WTC11 (cell line): ENCODE data around the gene SNRPA1.

Experiments used
- CBFB ChIP-seq: sonication (generic); formaldehyde crosslinking; IDR thresholded peaks from 2 replicates; pipeline ENCODE4 v1.8.1; 2022; ENCODE audit warnings: mild to moderate bottlenecking, low read depth, missing genetic modification reagents
- CREB1 ChIP-seq: sonication (generic); formaldehyde crosslinking; IDR thresholded peaks from 2 replicates; pipeline ENCODE4 v1.8.0; 2023; ENCODE audit warnings: mild to moderate bottlenecking, missing genetic modification reagents
- ELF4 ChIP-seq: sonication (generic); formaldehyde crosslinking; IDR thresholded peaks from 2 replicates; pipeline ENCODE4 v1.8.1; 2022; ENCODE audit warnings: low read depth, mild to moderate bottlenecking, moderate library complexity, missing genetic modification reagents
- KAT7 ChIP-seq: sonication (generic); formaldehyde crosslinking; IDR thresholded peaks from 2 replicates; pipeline ENCODE4 v1.8.1; 2023; ENCODE audit warnings: missing genetic modification reagents, mild to moderate bottlenecking, borderline replicate concordance
- NFYB ChIP-seq: sonication (generic); formaldehyde crosslinking; conservative IDR thresholded peaks from 2 replicates; pipeline ENCODE4 v1.8.0; 2022; ENCODE audit warnings: low read depth, missing genetic modification reagents
- NR1H2 ChIP-seq: sonication (generic); formaldehyde crosslinking; IDR thresholded peaks from 2 replicates; pipeline ENCODE4 v1.9.0; 2021; ENCODE audit warnings: mild to moderate bottlenecking, moderate library complexity, missing genetic modification reagents
- TP53 ChIP-seq: sonication (generic); formaldehyde crosslinking; IDR thresholded peaks from 2 replicates; pipeline ENCODE4 v1.8.1; 2023; ENCODE audit warnings: mild to moderate bottlenecking, missing genetic modification reagents
- ZBTB21 ChIP-seq: sonication (generic); formaldehyde crosslinking; IDR thresholded peaks from 2 replicates; pipeline ENCODE4 v1.8.1; 2023; ENCODE audit warnings: mild to moderate bottlenecking, missing genetic modification reagents, borderline replicate concordance
- ZNF263 ChIP-seq: sonication (generic); formaldehyde crosslinking; IDR thresholded peaks from 2 replicates; pipeline ENCODE4 v1.8.1; 2022; ENCODE audit warnings: low read depth, mild to moderate bottlenecking, moderate library complexity, missing genetic modification reagents
- TF ChIP-seq, protein P1 (sequence below): fragments of 200-600 bp; IDR thresholded peaks from 2 replicates; pipeline ENCODE4 v1.8.0; 2022; ENCODE audit warnings: antibody characterized with exemption
- TF ChIP-seq, protein P2 (sequence below): sonication (generic); formaldehyde crosslinking; IDR thresholded peaks from 2 replicates; pipeline ENCODE4 v1.8.0; 2022; ENCODE audit warnings: mild to moderate bottlenecking, missing genetic modification reagents
- TF ChIP-seq, protein P3 (sequence below): fragments of 250-450 bp; sonication (Bioruptor Pico); IDR thresholded peaks from 2 replicates; pipeline ENCODE4 v1.9.0; 2021; ENCODE audit warnings: mild to moderate bottlenecking, borderline replicate concordance
- TF ChIP-seq, protein P4 (sequence below): sonication (generic); formaldehyde crosslinking; IDR thresholded peaks from 2 replicates; pipeline ENCODE4 v1.8.1; 2023; ENCODE audit warnings: mild to moderate bottlenecking, missing genetic modification reagents
- TF ChIP-seq, protein P5 (sequence below): sonication (generic); formaldehyde crosslinking; IDR thresholded peaks from 2 replicates; pipeline ENCODE4 v1.8.0; 2023; ENCODE audit warnings: missing genetic modification reagents

DNA sequence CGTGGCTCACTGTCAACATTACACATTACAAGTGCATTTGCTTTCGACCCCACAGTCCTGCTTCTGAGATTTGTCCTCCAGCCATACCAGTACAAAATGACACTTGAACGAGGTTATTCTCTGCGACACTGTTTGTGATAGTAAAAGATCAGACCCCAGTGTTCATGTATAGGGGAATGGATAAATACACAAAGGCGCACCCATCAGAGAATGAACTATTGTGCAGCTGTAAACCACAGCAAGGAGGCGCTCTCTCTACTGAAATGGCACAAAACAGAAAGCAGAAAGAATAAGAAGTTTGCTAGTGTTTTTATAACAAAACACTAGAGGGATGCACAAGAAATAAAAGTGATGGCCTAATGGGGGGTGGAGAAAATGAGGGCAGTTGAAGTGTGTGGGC, 38.3 kb downstream of the SNRPA1 start:
- TF ChIP-seq, protein P1, sequence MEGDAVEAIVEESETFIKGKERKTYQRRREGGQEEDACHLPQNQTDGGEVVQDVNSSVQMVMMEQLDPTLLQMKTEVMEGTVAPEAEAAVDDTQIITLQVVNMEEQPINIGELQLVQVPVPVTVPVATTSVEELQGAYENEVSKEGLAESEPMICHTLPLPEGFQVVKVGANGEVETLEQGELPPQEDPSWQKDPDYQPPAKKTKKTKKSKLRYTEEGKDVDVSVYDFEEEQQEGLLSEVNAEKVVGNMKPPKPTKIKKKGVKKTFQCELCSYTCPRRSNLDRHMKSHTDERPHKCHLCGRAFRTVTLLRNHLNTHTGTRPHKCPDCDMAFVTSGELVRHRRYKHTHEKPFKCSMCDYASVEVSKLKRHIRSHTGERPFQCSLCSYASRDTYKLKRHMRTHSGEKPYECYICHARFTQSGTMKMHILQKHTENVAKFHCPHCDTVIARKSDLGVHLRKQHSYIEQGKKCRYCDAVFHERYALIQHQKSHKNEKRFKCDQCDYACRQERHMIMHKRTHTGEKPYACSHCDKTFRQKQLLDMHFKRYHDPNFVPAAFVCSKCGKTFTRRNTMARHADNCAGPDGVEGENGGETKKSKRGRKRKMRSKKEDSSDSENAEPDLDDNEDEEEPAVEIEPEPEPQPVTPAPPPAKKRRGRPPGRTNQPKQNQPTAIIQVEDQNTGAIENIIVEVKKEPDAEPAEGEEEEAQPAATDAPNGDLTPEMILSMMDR: peak; percentile 31; the same call in 1 of the 2 replicates
- TF ChIP-seq ELF4 (CRISPR knock-in tag): no peak
- no peak for TF ChIP-seq NR1H2 (CRISPR knock-in tag)
- no peak for TF ChIP-seq CREB1
- TF ChIP-seq, protein P2, sequence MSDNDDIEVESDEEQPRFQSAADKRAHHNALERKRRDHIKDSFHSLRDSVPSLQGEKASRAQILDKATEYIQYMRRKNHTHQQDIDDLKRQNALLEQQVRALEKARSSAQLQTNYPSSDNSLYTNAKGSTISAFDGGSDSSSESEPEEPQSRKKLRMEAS (CRISPR knock-in tag): no peak
- no peak for TF ChIP-seq TP53 (CRISPR knock-in tag)
- TF ChIP-seq, protein P3, sequence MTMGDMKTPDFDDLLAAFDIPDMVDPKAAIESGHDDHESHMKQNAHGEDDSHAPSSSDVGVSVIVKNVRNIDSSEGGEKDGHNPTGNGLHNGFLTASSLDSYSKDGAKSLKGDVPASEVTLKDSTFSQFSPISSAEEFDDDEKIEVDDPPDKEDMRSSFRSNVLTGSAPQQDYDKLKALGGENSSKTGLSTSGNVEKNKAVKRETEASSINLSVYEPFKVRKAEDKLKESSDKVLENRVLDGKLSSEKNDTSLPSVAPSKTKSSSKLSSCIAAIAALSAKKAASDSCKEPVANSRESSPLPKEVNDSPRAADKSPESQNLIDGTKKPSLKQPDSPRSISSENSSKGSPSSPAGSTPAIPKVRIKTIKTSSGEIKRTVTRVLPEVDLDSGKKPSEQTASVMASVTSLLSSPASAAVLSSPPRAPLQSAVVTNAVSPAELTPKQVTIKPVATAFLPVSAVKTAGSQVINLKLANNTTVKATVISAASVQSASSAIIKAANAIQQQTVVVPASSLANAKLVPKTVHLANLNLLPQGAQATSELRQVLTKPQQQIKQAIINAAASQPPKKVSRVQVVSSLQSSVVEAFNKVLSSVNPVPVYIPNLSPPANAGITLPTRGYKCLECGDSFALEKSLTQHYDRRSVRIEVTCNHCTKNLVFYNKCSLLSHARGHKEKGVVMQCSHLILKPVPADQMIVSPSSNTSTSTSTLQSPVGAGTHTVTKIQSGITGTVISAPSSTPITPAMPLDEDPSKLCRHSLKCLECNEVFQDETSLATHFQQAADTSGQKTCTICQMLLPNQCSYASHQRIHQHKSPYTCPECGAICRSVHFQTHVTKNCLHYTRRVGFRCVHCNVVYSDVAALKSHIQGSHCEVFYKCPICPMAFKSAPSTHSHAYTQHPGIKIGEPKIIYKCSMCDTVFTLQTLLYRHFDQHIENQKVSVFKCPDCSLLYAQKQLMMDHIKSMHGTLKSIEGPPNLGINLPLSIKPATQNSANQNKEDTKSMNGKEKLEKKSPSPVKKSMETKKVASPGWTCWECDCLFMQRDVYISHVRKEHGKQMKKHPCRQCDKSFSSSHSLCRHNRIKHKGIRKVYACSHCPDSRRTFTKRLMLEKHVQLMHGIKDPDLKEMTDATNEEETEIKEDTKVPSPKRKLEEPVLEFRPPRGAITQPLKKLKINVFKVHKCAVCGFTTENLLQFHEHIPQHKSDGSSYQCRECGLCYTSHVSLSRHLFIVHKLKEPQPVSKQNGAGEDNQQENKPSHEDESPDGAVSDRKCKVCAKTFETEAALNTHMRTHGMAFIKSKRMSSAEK (CRISPR knock-in tag): no peak
- TF ChIP-seq ZNF263 (CRISPR knock-in tag): no peak
- TF ChIP-seq, protein P4, sequence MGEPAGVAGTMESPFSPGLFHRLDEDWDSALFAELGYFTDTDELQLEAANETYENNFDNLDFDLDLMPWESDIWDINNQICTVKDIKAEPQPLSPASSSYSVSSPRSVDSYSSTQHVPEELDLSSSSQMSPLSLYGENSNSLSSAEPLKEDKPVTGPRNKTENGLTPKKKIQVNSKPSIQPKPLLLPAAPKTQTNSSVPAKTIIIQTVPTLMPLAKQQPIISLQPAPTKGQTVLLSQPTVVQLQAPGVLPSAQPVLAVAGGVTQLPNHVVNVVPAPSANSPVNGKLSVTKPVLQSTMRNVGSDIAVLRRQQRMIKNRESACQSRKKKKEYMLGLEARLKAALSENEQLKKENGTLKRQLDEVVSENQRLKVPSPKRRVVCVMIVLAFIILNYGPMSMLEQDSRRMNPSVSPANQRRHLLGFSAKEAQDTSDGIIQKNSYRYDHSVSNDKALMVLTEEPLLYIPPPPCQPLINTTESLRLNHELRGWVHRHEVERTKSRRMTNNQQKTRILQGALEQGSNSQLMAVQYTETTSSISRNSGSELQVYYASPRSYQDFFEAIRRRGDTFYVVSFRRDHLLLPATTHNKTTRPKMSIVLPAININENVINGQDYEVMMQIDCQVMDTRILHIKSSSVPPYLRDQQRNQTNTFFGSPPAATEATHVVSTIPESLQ (CRISPR knock-in tag): no peak
- no peak for TF ChIP-seq NFYB (CRISPR knock-in tag)
- no peak for TF ChIP-seq ZBTB21 (CRISPR knock-in tag)
- TF ChIP-seq, protein P5, sequence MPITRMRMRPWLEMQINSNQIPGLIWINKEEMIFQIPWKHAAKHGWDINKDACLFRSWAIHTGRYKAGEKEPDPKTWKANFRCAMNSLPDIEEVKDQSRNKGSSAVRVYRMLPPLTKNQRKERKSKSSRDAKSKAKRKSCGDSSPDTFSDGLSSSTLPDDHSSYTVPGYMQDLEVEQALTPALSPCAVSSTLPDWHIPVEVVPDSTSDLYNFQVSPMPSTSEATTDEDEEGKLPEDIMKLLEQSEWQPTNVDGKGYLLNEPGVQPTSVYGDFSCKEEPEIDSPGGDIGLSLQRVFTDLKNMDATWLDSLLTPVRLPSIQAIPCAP: no peak
- no peak for TF ChIP-seq KAT7
- no peak for TF ChIP-seq CBFB
